Measurements from ENCODE around the gene TSSK3.

The TSSK3 gene

GRCh38 chr1:32365445-32365844, 3.1 kb downstream of the TSSK3 start:
- DNase-seq = no peak

- no peak for DNase-seq
Observed at GRCh38 chr1:32367912-32368635, 5.7 kb downstream of the TSSK3 start.

GRCh38 chr1:32372149-32372756, 9.9 kb downstream of the TSSK3 start:
- peak; percentile 49 to 58 (median 52) for DNase-seq

- no peak for DNase-seq
Observed at GRCh38 chr1:32373996-32374592, 11.8 kb downstream of the TSSK3 start.

- no peak for DNase-seq
Observed at GRCh38 chr1:32376199-32376598, 13.9 kb downstream of the TSSK3 start.

- peak in 2 of 3 donors; percentile 39 to 53 for DNase-seq
Observed at GRCh38 chr1:32377541-32378220, 15.3 kb downstream of the TSSK3 start.

GRCh38 chr1:32380057-32380456, 17.7 kb downstream of the TSSK3 start:
- no peak for DNase-seq

- no peak for DNase-seq
Observed at GRCh38 chr1:32386676-32387392, 24.5 kb downstream of the TSSK3 start.

GRCh38 chr1:32388641-32389040, 26.3 kb downstream of the TSSK3 start:
- no peak for DNase-seq

GRCh38 chr1:32390904-32391870, 28.8 kb downstream of the TSSK3 start:
- no peak for DNase-seq

- DNase-seq = peak in 2 of 3 donors; percentile 17 to 24
Observed at GRCh38 chr1:32392325-32392724, 30.0 kb downstream of the TSSK3 start.

- peak in 1 of 3 donors; percentile 44 for DNase-seq
Observed at GRCh38 chr1:32393136-32393535, 30.8 kb downstream of the TSSK3 start.

GRCh38 chr1:32393832-32394140, 31.4 kb downstream of the TSSK3 start:
- DNase-seq = peak; percentile 26 to 57 (median 35)

GRCh38 chr1:32394141-32394889, 32.0 kb downstream of the TSSK3 start, which contains the start of gene BSDC1:
BSDC1 (minus strand) TSS chr1:32394441; CDS start chr1:32394414, 27 bp downstream.
- peak; percentile 99 for DNase-seq

- peak; percentile 24 to 47 (median 33) for DNase-seq
Observed at GRCh38 chr1:32394890-32395432, 32.6 kb downstream of the TSSK3 start.

GRCh38 chr1:32396524-32396923, 34.2 kb downstream of the TSSK3 start:
- peak; percentile 51 to 61 (median 58) for DNase-seq

- DNase-seq = no peak
Observed at GRCh38 chr1:32398401-32398800, 36.1 kb downstream of the TSSK3 start.

GRCh38 chr1:32399843-32400242, 37.5 kb downstream of the TSSK3 start:
- DNase-seq = no peak

- DNase-seq = peak; percentile 69 to 87 (median 79)
Observed at GRCh38 chr1:32400876-32401631, 38.7 kb downstream of the TSSK3 start.

- DNase-seq = no peak
Observed at GRCh38 chr1:32404946-32405345, 42.6 kb downstream of the TSSK3 start.
